ENCODE results near the gene PRKG2.

DNA sequence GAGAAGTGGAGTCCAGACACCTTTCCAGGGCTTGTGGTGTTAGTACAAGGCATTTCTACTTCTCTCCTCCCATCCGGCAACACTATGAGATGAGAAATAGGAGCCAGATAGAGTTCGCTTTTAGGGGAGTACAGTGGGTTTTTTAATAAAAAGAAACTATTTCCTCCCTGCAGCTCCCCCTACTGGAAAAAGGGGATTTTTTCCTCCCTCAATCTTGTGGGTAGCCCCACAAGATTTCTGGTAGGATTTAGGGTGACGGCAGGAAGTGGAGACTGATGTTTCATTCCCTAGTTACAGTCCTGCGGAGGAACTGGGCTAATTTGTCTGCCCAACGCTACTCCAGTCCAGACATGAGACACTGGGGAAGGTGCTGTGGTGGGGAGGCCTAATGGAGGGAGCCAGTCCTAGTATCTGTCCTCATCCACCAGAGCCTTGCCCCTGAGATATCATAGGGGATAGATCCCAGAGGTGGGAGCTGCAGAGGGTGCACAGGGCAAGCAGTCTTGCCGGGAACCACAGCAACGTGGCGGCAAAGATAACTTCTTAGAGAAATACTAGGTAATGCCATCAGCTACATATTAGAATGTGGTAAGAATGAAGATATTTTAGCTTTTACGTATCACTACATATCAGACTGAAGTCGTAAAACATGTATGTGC, 45.5 kb upstream of the PRKG2 start:
- TF ChIP-seq, protein P1, sequence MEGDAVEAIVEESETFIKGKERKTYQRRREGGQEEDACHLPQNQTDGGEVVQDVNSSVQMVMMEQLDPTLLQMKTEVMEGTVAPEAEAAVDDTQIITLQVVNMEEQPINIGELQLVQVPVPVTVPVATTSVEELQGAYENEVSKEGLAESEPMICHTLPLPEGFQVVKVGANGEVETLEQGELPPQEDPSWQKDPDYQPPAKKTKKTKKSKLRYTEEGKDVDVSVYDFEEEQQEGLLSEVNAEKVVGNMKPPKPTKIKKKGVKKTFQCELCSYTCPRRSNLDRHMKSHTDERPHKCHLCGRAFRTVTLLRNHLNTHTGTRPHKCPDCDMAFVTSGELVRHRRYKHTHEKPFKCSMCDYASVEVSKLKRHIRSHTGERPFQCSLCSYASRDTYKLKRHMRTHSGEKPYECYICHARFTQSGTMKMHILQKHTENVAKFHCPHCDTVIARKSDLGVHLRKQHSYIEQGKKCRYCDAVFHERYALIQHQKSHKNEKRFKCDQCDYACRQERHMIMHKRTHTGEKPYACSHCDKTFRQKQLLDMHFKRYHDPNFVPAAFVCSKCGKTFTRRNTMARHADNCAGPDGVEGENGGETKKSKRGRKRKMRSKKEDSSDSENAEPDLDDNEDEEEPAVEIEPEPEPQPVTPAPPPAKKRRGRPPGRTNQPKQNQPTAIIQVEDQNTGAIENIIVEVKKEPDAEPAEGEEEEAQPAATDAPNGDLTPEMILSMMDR (IDR thresholded peaks at IDR 0.05) = no peak
- no peak for TF ChIP-seq POLR2A (IDR thresholded peaks at IDR 0.05)
